Esophagus squamous epithelium (tissue), 4 donors: ENCODE results near the gene DGKB.

ENCODE experiments used
- CTCF ChIP-seq, 6 experiments: fragments of 450-650 bp in 4 of 6; fragments of 200-600 bp in 2 of 6; sonication (generic) in 2 of 6; IDR thresholded peaks; one replicate each; pipeline ENCODE4 v1.5.1; 2016 to 2019; ENCODE audit warnings: antibody characterized with exemption in 6 of 6, mild to moderate bottlenecking in 4 of 6, moderate library complexity in 4 of 6
- POLR2A ChIP-seq, 4 donors: fragments of 450-650 bp; IDR thresholded peaks; one replicate each; pipeline ENCODE4 v1.6.1; 2017; ENCODE audit warnings: antibody characterized with exemption in 4 of 4, mild to moderate bottlenecking in 4 of 4, moderate library complexity in 3 of 4

DNA sequence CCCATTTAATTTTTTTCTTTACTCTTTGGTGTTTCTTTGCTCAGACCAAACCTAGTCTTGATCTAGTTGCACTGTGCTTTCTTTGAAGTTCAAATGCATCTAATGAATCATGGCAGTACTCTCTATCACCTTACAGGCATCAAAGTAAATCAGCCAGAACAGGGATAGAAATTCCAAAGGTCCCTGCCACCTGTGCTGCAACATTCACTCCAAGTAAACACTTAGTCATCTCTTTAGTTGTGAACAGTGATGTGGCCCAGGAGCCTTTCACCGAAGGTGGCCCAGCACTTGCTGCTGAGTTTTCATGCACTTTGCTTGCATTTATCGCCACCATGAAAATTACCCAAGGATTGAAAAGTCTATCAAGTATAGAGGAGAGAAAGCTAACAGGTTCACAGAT is 599.0 kb downstream of the DGKB start:
- TF ChIP-seq CTCF (IDR thresholded peaks at IDR 0.05) = no peak
- TF ChIP-seq POLR2A (IDR thresholded peaks at IDR 0.05) = no peak
